CD4-positive, alpha-beta T cell treated with Interleukin-12 subunit alpha and Interleukin-12 subunit beta, for 1 hour (primary cell): Measurements from ENCODE around the gene HOXD8.

ENCODE experiments used
- DNase-seq: peaks from one replicate; pipeline ENCODE4 v3.0.0-alpha.2; 2020

Gene HOXD8

DNA sequence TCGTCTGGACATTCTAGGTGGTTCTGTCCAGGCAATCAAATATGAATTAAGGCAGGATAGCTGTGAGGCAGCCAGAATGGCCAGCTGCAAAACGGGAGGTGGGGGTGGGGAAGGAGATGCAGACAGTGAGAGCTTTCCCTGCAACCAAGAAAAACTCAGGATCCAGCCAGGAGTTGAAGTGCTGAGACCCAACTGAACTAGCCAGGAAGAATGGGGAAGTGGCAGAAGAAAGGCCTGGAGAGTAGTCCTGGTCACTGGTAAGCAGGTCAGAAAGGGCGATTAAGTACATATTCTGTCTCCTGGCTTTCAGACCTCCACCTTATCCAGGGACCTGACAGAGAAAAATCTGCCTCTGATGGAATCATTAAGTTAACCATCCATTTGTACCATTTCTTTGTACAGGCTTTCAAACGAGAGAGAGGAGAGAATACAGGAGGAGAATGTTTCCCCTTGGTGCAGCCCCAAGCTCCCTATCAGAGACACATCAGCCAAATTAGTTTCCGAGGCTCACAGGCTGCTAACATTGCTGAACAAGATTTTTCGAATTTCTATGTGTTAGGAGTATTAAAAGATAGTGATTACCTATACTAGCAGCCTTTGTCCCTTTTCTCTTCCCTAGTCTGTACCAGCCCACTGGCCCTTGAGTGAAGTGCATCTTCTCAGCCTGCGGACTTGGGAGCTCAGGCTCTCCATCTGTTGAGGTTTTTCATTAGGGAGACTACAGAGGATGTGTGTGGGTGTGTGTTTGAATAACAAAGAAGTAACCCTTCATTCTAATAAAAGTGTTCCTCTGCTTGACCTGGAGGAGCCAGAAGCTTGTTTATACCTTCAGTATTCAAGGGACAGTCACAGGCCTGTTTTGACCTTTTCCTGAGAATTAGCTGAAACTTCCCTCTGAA, 46.5 kb downstream of the HOXD8 start:
- no peak for DNase-seq

DNA sequence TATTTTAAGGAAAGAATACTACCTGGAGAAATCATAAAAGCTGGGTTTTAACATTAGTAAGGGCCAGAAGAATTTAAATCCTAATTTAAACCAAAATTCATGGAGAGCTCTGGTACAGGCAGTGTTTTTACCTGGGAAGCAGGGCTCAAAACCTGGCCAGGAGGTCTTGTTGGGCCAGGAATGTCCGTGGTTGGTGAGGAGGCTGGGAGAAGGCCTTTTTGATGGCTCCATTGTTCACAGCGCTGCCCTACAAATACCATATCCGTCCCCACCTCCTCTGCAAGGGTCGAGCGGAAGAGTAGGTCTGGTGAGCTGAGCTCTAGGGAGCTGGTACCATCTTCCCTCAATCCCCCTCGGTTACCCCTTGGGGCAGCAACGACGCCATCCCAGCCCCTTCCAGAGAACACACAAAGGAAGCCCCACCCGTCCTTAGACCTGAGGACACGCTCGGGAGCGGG, 48.1 kb downstream of the HOXD8 start:
- no peak for DNase-seq

DNA sequence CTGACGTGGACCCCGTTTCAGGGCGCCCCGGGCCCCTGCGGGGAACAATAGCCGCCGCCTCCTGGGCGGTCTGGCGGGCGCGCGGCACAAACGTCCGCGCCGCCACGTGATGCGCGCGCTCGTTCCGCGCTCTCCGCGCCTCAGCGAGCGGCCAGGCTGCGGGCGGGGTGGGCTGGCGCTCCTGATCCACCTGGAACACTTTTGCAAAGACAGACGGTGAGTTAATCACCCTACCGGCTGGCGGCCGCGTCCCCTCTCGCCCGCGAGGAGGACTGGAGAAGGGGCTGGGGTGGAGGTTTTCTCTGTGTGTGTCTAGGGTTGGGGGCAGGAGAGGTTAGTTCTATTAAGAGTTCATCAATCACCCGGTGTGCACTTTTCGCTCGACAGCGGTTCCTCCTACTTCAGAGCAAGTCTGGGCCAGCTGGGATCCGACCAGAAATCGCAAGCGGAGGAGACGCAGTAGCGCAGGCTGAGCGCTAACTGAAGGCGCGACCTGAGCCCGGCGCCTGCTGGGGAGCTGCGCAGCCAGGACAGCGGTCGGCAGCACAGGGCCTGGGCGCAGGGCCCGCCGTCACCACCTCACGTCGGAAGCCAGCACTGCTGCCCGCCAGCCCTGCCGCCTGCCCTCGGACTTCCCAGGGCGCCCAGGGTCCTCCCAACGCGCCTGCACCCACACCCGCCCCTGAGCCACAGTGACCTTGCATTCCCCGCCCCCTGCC, 48.7 kb downstream of the HOXD8 start:
- no peak for DNase-seq

DNA sequence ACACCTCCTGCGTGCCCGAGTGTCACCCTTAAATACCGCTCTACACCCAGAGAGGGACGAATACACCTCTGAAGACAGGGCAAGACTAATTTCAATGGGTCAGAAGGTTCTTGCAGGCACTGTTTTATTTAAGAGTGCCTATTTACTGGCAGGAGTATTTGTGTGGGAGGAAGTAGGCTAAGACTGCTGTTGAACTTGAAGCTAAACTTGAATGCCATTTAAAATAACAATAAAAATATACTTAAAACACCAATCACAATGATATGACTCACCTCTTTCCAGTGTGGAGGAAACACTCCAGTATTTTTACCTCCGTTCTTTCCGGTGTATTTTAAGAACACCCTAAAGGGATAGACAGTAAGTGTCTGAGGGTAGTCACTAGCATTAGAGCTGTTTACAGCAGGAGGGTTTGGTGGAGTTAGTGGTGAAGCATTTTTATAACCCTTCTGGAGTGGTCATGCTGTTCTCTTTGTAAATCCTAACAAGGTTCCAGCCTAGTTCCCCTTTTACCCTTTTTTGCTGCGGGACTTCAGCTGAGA, 49.3 kb downstream of the HOXD8 start:
- no peak for DNase-seq

DNA sequence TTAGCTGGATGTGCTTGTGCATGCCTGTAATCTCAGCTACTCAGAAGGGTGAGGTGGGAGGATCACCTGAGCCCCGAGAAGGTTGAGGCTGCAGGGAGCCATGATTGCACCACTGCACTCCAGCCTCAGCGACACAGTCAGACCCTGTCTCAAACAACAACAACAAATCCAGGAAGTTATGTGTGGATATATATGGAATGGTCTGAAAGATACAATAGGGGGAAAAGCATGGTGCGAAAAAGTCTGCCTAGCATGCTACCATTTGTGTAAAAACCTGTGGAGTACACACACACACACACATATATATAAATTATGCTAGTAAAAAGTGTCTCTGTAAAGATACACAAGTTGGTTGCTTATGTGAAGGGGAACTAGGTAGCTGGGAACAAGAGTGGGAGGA, 52.0 kb downstream of the HOXD8 start:
- no peak for DNase-seq
